ENCODE measurements around the gene HAUS5.
"Not testable (repeated sequence)": the region's sequence is repeated elsewhere in the genome, so short reads cannot be mapped to it uniquely, and the experiment has no call there.

Gene HAUS5

GRCh38 chr19:35612559-35613321, at the start of gene HAUS5:
Gene HAUS5 (plus strand): TSS chr19:35612735. CDS start chr19:35612795, 60 bp downstream.
- peak; percentile 98 for DNase-seq (ENCODE audit: low read depth)

DNA sequence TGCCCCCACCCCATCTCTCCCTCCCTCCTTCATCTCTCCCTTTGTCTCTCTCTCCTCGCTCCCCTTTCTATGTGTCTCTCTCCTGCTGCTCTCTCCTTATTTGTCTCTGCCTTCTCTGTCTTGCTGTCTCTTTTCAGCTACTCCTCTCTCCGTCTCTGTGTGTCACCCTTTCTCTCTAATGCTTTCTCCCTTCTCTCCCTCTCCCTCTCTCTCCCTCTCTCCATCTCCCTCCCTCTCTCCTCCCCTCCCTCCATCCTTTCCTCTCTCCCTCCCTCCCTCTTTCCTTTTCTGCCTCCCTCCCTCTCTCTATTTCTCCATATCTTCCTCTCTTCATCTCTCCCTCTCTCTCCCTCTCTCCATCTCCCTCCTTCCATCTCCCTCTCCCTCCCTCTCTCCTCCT, 49.8 kb upstream of the HAUS5 start:
- no peak for DNase-seq (ENCODE audit: low read depth)

GRCh38 chr19:35563207-35563829, 49.2 kb upstream of the HAUS5 start, which contains the start of gene ATP4A:
Gene ATP4A (minus strand): TSS chr19:35563658. CDS start chr19:35563629, 29 bp downstream.
- DNase-seq (ENCODE audit: low read depth): no peak

DNA sequence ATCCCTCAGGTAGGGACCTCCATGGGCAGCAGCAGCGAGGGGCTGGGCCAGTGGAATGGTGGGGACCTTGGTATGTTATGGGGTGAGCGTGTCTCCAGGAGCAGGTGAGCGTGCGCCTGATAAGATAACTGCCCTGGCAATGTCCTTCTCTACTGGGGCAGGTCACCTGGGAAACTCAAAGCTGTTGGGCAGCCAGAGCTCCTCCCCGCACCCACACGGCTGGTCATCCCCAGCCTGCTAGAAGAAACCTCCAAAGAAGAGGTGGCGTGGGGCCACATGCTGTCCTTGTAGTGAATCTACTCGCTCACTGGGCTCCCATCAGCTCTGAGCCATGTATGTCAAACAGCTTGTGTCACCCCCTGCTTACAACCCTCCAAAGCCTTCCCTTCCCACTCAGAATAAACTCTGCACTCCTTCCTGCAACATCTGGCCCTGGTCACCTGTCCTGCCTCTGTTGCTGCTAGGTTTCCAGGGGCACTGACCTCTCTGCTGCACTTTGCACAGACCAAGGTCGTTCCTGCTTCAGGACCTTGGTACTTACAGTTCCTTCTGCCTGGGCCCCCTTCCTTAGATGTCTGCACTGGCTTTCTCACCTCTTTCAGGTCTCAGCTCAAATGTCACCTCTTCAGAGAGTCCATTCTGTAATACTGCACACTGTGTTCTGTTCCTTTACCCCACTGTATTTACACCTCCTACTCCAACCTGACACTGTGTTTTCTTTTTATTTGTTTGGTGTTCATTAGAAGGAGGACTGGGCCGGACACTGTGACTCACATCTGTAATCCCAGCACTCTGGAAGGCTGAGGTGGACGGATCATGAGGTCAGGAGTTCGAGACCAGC, 47.3 kb upstream of the HAUS5 start:
- DNase-seq (ENCODE audit: low read depth): no peak

DNA sequence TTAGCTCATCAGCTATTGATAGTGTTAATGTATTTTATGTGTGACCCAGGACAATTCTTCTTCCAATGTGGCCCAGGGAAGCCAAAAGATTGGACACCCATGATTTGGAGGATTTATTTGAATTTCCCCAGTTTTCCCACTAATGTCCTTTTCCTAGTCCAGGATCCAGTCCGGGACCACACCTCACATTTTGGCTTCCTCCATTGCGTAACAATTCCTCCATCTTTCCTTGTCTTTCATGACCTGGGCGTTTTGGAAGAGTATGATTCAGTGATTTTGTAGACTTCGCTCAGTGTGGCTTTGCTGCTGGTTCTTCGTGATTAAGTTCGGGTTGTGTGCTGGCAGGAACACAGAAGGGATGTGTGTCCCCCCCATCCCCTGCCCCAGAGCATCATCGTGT, 45.8 kb upstream of the HAUS5 start:
- no peak for DNase-seq (ENCODE audit: low read depth)

- no peak for DNase-seq (ENCODE audit: low read depth)
Measured at GRCh38 chr19:35569281-35569781, 43.2 kb upstream of the HAUS5 start.

DNA sequence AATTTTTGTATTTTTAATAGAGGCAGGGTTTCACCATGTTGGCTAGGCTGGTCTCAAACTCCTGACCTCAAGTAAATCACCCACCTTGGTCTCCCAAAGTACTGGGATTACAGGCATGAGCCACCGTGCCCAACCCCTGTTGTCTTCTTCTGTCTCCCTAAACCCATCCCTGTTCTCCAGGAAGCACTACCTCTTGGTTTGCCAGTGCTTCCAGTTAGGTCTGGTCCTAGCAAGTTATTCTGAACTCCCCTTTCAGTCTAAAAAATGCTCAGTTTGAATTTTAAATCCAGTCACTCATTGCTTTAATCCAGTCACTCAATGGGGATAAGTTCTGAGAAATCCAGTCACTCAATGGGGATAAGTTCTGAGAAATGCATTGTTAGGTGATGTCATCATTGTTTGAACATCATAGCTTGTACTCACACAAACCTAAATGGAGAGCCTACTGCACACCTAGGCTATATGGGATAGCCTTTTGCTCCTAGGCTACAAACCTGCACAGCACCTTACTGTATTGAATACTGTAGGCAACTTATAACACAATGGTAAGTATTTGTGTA, 41.0 kb upstream of the HAUS5 start:
- DNase-seq (ENCODE audit: low read depth): no peak

GRCh38 chr19:35577918-35578317, 34.6 kb upstream of the HAUS5 start:
- DNase-seq (ENCODE audit: low read depth): no peak

GRCh38 chr19:35578707-35579106, 33.8 kb upstream of the HAUS5 start:
- DNase-seq (ENCODE audit: low read depth): no peak

DNA sequence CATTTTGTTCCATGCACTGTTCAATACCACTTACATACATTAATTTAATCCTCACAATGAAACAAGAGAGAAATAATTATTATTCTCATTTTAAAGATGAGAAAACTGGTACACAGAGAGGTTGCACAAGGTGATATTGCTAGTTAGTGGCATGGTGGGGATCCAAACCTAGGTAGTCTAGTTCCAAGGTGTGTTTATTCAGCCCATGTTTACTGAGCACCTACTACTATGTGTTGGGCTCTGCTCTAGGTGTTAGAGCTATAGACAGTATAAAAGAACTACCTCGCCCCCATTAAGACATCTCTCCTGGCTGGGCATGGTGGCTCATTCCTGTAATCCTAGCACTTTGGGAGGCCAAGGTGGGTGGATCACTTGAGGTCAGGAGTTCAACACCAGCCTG, 29.8 kb upstream of the HAUS5 start:
- DNase-seq (ENCODE audit: low read depth): no peak

- DNase-seq (ENCODE audit: low read depth): no peak
Measured at GRCh38 chr19:35585848-35586247, 26.7 kb upstream of the HAUS5 start, which contains the start of gene PMIS2. Gene PMIS2 (plus strand): TSS chr19:35586173. CDS start chr19:35586260, 87 bp downstream.

- DNase-seq (ENCODE audit: low read depth): no peak
Measured at GRCh38 chr19:35587321-35587720, 25.2 kb upstream of the HAUS5 start.

- DNase-seq (ENCODE audit: low read depth): no peak
Measured at GRCh38 chr19:35590875-35591274, 21.7 kb upstream of the HAUS5 start.

DNA sequence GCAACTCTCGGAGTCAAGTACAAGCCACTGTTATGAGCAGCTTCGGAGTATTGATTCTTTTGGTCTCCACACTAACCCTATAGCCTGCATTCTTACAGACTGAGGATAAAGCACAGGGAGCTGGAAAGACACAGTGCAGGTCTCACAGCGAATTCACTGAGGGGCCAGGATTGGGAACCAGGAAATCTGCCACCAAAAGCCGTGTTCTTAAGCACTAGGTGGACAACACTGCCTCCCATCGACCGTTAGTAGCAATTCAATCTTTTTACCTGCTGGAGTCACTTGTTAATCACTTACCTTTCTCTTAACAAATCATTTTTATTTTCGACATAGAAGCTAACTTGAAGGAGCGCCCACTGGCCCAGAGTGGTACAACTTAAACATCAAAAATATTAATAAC, 20.3 kb upstream of the HAUS5 start:
- no peak for DNase-seq (ENCODE audit: low read depth)

DNA sequence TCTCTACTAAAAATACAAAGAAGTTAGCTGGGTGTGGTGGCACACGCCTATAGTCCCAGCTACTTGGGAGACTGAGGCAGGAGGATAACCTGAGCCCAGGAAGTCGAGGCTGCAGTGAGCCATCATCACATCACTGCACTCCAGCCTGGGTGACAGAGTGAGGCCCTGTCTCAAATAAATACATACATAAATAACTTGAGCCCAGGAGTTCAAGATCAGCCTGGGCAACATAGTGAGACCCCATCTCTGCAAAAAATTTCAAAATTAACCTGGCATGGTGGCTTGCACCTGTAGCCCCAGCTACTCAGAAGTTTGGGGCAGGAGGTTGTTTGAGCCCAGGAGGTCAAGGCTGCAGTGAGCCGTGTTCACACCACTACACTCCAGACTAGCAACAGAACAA, 17.5 kb upstream of the HAUS5 start:
- DNase-seq (ENCODE audit: low read depth): not testable (repeated sequence)

GRCh38 chr19:35595928-35596327, 16.6 kb upstream of the HAUS5 start:
- DNase-seq (ENCODE audit: low read depth): no peak

- no peak for DNase-seq (ENCODE audit: low read depth)
Measured at GRCh38 chr19:35596366-35596999, 16.1 kb upstream of the HAUS5 start.

DNA sequence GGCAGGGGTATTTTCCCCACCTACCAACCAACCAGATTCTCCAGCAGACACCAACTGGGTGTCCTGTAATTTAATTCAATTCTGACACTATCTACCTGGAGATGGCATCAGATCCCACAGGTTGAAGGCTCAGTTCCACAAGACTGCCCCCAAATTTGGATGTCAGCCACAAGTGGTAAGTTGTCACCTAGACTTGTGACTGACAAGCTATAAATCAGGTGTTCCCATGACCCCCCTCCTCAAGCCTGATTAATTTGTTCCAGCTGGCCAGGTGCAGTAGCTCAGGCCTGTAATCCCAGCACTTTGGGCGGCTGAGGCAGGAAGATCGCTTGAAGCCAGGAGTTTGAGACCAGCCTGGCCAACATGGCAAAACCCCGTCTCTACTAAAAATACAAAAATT, 10.6 kb upstream of the HAUS5 start:
- no peak for DNase-seq (ENCODE audit: low read depth)

GRCh38 chr19:35604436-35604835, 8.1 kb upstream of the HAUS5 start:
- DNase-seq (ENCODE audit: low read depth): not testable (repeated sequence)

- not testable (repeated sequence) for DNase-seq (ENCODE audit: low read depth)
Measured at GRCh38 chr19:35607170-35607569, 5.4 kb upstream of the HAUS5 start.

- DNase-seq (ENCODE audit: low read depth): no peak
Measured at GRCh38 chr19:35607661-35608060, 4.9 kb upstream of the HAUS5 start.

DNA sequence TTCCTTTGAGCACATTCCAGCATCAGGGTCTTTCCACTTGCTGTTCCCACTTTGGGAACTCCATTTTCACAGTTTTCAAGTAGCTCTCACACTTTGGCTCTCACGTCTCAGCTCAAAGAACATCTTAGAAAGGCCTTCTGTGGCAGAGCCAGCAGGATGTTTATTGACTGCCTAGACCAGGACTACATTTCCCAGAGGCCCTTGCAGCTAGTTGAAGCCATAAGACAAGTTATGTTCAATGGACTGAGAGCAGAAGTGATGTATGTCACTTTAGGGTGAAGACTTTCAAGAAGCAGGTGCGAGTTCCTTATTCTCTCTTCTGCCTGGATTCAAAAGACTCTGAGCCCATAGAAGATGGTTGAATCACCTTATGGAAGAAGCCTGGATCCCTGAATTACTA, 4.3 kb upstream of the HAUS5 start:
- DNase-seq (ENCODE audit: low read depth): no peak
